Smooth muscle cell (in vitro differentiated cells): Measurements from ENCODE around the gene FOXP1. TPM values are rescaled to one million over a fixed set of nuclear protein-coding genes. Genes with fewer than 3 reads are reported as not detected.

ENCODE experiments used
- DNase-seq: peaks from one replicate; lab custom pipeline; 2025; ENCODE audit not compliant: unreplicated experiment; lab: John Stamatoyannopoulos, UW
- H2AFZ ChIP-seq: fragments of 200-600 bp; sonication (generic); 2 replicates; pipeline ENCODE4 v1.6.0; 2016; ENCODE audit warnings: antibody characterized with exemption, low read depth, mild to moderate bottlenecking
- H3F3A ChIP-seq: fragments of 200-600 bp; sonication (generic); 2 replicates; pipeline ENCODE4 v1.6.0; 2017; ENCODE audit warnings: antibody characterized with exemption, low read depth
- H3K27ac ChIP-seq: fragments of 200-600 bp; sonication (generic); 2 replicates; pipeline ENCODE4 v1.5.1; 2016; ENCODE audit warnings: low read depth, mild to moderate bottlenecking
- H3K27me3 ChIP-seq: fragments of 200-600 bp; sonication (generic); 2 replicates; pipeline ENCODE4 v1.6.1; 2016; ENCODE audit warnings: low read depth, mild to moderate bottlenecking
- H3K36me3 ChIP-seq: fragments of 200-600 bp; sonication (generic); 2 replicates; pipeline ENCODE4 v1.5.1; 2016; ENCODE audit warnings: low read depth
- H3K4me1 ChIP-seq: fragments of 200-600 bp; sonication (generic); 2 replicates; pipeline ENCODE4 v1.5.1; 2016; ENCODE audit warnings: low read depth
- H3K4me2 ChIP-seq: fragments of 200-600 bp; sonication (generic); 2 replicates; pipeline ENCODE4 v1.6.0; 2016; ENCODE audit warnings: mild to moderate bottlenecking
- H3K4me3 ChIP-seq: fragments of 200-600 bp; sonication (generic); 2 replicates; pipeline ENCODE4 v1.5.1; 2016; ENCODE audit warnings: mild to moderate bottlenecking
- H3K79me2 ChIP-seq: fragments of 200-600 bp; sonication (generic); 2 replicates; pipeline ENCODE4 v1.6.0; 2016; ENCODE audit warnings: low read depth, mild to moderate bottlenecking
- H3K9ac ChIP-seq: fragments of 200-600 bp; sonication (generic); 2 replicates; pipeline ENCODE4 v1.6.0; 2016; ENCODE audit warnings: low read depth
- H3K9me3 ChIP-seq: fragments of 200-600 bp; sonication (generic); replicated peaks from 2 replicates; pipeline ENCODE4 v1.5.1; 2016; ENCODE audit warnings: low read depth
- H4K20me1 ChIP-seq: fragments of 200-600 bp; sonication (generic); 2 replicates; pipeline ENCODE4 v1.6.0; 2016; ENCODE audit warnings: low read depth
- CTCF ChIP-seq: fragments of 200-600 bp; sonication (generic); IDR thresholded peaks from 2 replicates; pipeline ENCODE4 v1.5.1; 2017; ENCODE audit warnings: borderline replicate concordance, mild to moderate bottlenecking, antibody characterized with exemption; ENCODE audit not compliant: insufficient read depth, poor library complexity, severe bottlenecking
- WGBS: methylation state at CpG from one replicate; pipeline ENCODE4 v1.1.7; 2016; ENCODE audit warnings: low lambda C conversion rate; 5-methylcytosine and 5-hydroxymethylcytosine counted together
- polyA plus RNA-seq: library from polyadenylated mRNA; unstranded; fragments of >200 nt; fragmentation: Nextera tagmentation; extraction: Ambion mirVana; gene quantifications from 2 replicates; pipeline ENCODE4 v1.2.1, GENCODE V29; 2016
- total RNA-seq: library from RNA; depleted of rRNA; stranded (reverse); fragments of >200 nt; gene quantifications from 2 replicates; pipeline ENCODE4 v1.2.3, GENCODE V29; 2014

Gene FOXP1
- total and polyA plus RNA-seq, 2 experiments from 2014 or later, result 40.9 to 68.0 TPM

DNA sequence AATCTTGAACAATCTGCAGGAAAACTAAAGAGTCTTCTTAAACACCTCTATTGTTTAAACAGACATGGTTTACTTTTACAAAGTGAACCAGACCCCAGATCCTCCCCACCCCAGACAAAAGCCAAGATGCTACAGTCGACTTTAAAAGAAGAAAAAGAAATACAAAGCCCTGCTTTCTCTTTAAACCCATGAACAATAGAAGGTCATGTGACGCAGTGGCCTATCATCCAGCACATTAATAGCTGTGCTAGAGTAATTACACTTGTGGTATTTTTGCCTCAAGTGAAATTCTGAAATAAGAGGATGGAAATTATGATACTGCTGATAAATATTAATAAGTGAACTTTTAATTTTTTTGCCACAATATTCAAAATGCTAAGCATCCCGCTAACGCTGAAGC lies 613.4 kb downstream of the FOXP1 start:
- no peaks in the 10 kb centered on the region for H3K79me2 ChIP-seq
- no peak overlapping the region for H3K4me2 ChIP-seq
- WGBS, result 93% methylated on average over 4 of the region's 4 CpGs
- no peaks in the 10 kb centered on the region for H3K9me3 ChIP-seq
- H3K27ac ChIP-seq, result no peak overlapping the region
- H3K9ac ChIP-seq, result no peak overlapping the region
- no peaks in the 10 kb centered on the region for H4K20me1 ChIP-seq
- no peak for DNase-seq
- no peak overlapping the region for H2AFZ ChIP-seq
- no peaks in the 10 kb centered on the region for H3F3A ChIP-seq
- H3K27me3 ChIP-seq, result no peaks in the 10 kb centered on the region
- H3K4me3 ChIP-seq, result no peak overlapping the region
- no peak for TF ChIP-seq CTCF
- H3K4me1 ChIP-seq, result peaks cover 10% of the 10 kb centered on the region
- peaks cover 20% of the 10 kb centered on the region for H3K36me3 ChIP-seq

- H3K4me3 ChIP-seq, result no peak overlapping the region
- H3K4me2 ChIP-seq, result no peak overlapping the region
- TF ChIP-seq CTCF, result no peak
- no peak for DNase-seq
- no peaks in the 10 kb centered on the region for H3F3A ChIP-seq
- peaks cover 15% of the 10 kb centered on the region for H3K4me1 ChIP-seq
- no peaks in the 10 kb centered on the region for H3K79me2 ChIP-seq
- no peaks in the 10 kb centered on the region for H3K27me3 ChIP-seq
- H2AFZ ChIP-seq, result no peak overlapping the region
- no peaks in the 10 kb centered on the region for H4K20me1 ChIP-seq
- no peaks in the 10 kb centered on the region for H3K9me3 ChIP-seq
- no peak overlapping the region for H3K27ac ChIP-seq
- H3K9ac ChIP-seq, result no peak overlapping the region
- 81% methylated on average over 13 of the region's 13 CpGs for WGBS
- H3K36me3 ChIP-seq, result peaks cover 15% of the 10 kb centered on the region
These were observed 619.9 kb downstream of the FOXP1 start for GRCh38 chr3:70963431-70964275.

GRCh38 chr3:70959506-70960291 lies 623.8 kb downstream of the FOXP1 start:
- DNase-seq, result no peak
- H3K9me3 ChIP-seq, result no peaks in the 10 kb centered on the region
- H3K36me3 ChIP-seq, result peaks cover 7% of the 10 kb centered on the region
- H3K27ac ChIP-seq, result no peak overlapping the region
- no peak overlapping the region for H3K9ac ChIP-seq
- no peaks in the 10 kb centered on the region for H3K79me2 ChIP-seq
- no peaks in the 10 kb centered on the region for H3F3A ChIP-seq
- WGBS, result 96% methylated on average over 14 of the region's 14 CpGs
- peaks cover 23% of the 10 kb centered on the region for H3K4me1 ChIP-seq
- H3K4me2 ChIP-seq, result no peak overlapping the region
- H3K4me3 ChIP-seq, result no peak overlapping the region
- H3K27me3 ChIP-seq, result no peaks in the 10 kb centered on the region
- TF ChIP-seq CTCF, result no peak
- H4K20me1 ChIP-seq, result no peaks in the 10 kb centered on the region
- H2AFZ ChIP-seq, result no peak overlapping the region
